Cerebellar nuclear complex (tissue), 1 donor: ENCODE results near the gene HGF.
"Not testable (repeated sequence)": the region's sequence is repeated elsewhere in the genome, so short reads cannot be mapped to it uniquely, and the experiment has no call there.

Experiments
- DNase-seq, 2 experiments: peaks; one replicate each; lab custom pipeline; 2025; lab: John Stamatoyannopoulos, UW

The HGF gene

DNA sequence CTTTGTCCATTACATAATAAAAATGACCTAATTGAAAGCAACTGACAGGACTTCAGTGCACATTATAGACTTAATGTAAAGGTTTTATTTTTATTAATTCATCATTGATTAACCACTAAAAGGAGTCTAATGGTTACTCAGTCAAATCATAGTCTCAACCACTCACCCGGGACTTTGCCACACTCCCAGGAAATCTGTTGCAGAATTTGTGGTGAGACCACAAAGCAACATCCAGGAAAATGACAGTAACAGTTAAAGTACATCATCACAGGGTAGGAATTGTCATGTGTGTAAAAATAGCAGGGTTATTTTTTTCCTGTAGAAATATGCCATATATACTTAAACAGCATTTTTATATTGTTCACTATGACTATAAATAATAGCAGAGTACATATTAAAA lies 6.3 kb upstream of the HGF start:
- no peak for DNase-seq

DNA sequence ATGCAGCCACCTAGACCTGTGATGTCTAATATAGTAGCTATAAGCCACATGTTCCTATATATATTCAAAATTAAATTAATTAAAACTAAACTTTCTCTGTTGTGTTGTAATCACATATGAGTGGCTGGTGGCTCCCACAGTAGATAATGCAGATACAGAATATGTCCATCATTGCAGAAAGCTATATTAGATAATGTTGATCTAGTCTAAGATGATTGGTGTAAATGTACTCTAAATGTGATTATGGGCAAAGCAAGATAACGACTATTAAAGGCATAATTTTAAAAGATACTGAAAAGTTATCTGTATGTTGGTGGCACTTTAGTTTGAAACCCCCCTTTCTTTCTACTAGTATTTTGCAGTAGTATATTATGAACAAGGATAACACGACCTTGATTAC lies 5.7 kb upstream of the HGF start:
- DNase-seq, result no peak

DNA sequence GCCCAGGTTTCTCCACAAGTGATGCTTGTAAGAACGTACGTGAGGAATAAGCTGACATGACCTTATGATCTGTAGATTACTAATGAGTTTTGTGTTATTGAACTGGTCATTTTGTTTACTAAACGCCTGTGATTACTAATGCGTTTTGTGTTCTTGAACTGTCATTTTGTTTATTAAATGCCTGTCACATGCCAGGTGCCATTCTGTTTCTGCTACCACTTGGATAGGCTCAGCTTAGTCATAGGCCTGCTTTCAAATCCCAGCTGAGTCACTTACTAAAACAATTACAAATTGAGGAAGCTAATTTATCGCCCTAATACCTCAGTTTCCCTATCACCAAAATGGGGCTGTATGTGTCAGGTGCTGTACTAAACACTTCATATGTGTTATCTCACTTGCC lies 4.7 kb upstream of the HGF start:
- DNase-seq, result no peak

DNA sequence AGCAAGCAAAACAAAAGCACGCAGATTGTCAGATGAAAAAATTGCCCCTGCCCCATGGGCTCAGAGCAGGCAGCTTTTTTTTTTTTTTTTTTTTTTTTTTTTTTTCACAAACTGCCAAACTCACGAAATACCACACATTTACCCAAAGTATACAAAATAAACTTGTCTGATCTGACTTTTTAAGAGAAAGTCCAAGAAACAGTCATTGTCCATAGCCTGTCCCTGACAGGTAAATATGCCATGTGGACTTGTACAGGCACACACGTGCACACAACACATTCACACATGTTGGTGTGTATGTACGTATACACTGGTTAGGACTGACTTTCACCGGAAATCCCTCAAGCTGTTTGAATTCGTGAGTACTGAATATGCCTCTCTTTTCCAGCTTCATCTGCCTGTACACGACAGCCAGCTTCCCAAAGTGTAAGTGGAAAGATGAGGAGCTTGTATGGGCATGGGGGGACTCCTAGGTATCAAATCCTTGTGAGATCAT lies 929 bp upstream of the HGF start:
- DNase-seq, result no peak

DNA sequence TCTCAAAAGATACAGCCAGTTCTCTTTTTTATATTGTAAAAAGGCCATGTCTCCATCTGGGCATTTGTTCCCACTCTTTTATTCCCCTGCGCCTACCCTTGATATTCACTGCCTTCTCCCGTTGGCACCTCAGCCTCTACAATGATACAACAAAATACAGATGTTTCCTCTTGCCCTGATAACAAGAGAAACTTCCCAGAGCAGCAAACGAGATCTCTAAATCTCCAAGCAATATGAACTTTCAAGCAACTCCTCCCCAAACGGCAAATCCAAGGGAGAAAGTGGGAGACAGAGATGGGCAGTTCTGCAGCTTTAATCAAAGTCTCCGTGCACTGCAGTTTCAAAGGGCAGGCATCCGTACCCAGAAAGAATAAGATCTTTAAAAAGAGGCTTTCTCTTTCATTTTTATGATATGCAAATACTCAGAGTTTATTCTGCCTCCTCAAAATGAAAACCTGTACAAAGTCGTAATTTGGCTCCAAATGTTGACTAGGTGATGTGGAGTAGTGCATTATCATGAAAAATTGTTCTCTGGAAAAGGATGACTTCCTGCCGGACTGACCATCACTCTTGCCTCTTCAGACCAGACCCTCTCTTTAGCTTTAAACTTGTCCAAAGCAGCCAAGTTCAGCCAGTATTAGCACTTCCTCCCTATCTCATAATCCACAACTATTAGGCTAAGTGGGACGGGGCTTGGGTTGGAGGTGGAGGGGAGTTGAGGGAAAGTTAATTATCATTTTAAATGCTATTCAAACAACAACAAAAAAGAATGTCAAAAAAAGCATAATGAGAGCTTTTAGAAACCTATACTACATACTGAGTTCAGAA lies 682 bp downstream of the HGF start:
- no peak for DNase-seq

DNA sequence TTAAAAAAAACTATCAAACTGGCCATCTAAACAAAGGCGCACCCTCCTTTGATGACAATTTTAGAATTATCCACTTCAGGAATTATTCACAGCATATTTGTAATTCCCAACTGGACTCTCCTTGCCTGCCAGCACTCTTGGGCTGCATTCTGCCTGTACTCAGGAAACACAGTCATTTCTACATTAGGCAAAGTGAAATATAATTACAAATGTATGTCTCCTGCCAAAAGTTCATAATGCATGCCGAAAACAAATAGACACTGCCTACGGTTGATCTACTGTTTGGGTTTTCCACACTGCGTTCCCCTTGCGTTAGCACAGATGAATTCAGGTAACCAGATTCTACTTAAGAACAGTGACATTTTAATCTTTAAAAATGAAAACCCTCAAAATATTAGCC lies 1.9 kb downstream of the HGF start:
- no peak for DNase-seq

DNA sequence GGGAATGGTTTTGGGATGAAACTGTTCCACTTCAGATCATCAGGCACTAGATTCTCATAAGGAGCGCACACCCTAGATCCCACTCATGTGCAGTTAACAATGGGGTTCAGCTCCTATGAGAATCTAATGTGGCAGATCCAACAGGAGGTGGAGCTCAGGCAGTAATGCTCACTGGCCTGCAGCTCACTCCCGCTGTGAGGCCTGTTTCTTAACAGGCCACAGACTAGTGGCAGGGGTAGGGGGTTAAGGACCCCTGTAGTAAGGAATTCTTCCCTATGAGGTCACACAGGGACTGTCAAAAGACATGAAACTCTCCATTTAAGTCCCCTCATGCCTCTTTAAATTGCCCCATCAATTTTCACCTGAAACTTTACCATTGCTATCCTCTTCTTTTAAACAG lies 8.0 kb downstream of the HGF start:
- no peak for DNase-seq

DNA sequence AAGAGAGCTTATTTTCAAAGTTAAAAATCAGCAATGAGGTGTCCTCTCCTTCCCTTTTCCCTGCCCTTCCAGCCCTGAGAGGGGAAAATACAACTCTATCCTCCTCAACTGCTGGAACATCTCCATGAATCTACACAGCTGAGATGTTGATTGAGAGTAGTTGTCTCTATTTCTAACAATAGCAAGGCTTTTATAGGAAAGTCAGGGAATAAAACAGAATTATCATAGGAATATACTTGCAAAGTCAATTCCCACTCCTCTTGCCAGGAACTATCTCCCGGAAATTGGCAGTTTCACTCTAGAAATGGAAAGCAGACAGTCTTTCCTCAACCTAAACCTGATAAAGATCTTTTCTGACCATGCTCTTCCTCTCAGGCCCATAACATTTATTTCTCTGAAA lies 8.8 kb downstream of the HGF start:
- no peak for DNase-seq

DNA sequence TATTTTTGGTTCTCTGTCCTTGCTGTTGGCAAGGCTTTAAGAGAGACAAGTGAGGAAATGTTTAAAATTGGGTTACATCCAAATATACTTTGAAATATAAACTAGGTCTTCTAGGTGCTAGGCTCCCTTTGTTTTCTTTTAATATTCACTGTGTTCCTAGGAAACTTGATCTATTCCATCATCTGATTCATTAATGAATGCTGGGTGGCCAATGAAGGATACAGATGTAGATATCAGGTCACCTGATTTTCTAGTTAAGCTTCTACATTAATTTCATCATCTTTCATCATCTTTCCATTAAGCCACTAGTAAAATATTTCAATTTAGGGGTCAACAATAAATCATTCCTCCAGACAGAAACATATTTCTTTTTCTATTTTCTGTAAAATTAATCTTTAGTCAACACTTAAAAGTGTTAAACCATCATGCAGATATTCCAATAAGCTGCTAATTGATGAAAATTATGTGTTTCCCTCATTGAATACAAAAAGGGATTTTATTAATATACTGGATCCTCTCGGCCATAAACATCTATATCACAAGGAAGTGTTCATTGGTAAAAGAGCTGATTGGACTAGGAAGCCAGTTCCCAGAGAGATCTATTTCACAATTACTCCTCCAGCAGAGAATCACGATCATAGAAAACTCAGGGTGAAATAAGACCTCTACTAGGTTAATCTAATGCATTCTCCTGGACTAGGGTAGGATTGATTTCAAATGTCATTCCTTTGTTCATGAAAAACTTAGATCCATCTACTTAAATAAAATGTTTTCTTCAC lies 14.7 kb downstream of the HGF start:
- DNase-seq, result no peak

DNA sequence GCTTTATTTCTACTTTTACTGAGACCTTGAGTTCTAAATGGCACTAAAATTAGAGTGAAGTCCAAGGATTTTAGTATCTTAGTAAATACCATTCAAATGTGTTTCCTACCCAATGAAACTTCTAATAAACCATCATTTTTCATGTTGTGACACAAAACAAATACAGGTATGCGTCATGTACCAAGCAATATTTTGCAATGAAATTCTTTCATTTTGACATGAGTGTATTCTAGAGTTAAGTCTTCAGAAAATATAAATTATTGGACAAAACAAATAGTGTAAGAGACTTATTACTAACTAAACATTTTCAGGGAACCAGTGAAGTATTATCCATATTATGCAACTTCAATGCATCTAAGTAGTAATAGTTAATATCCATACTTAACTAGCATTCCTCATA lies 16.5 kb downstream of the HGF start:
- DNase-seq, result no peak

DNA sequence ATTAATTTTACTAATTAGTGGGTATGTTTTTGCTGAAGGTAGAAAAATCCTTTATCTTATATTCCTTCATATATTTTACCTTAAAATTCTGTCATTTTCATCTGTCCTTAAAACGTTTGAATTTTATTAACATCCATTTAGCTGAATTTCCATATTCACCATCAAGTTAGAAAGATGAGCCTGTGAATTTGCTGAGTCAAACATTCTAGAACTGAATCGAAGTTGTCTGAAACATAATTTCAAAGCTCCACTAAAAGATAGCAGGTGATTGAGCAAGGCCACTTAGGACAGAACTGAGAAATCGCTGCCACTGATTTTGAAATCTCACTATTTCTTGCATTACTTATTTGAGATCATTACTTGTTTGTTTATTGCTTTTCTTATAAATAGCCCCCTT lies 17.5 kb downstream of the HGF start:
- DNase-seq, result no peak

DNA sequence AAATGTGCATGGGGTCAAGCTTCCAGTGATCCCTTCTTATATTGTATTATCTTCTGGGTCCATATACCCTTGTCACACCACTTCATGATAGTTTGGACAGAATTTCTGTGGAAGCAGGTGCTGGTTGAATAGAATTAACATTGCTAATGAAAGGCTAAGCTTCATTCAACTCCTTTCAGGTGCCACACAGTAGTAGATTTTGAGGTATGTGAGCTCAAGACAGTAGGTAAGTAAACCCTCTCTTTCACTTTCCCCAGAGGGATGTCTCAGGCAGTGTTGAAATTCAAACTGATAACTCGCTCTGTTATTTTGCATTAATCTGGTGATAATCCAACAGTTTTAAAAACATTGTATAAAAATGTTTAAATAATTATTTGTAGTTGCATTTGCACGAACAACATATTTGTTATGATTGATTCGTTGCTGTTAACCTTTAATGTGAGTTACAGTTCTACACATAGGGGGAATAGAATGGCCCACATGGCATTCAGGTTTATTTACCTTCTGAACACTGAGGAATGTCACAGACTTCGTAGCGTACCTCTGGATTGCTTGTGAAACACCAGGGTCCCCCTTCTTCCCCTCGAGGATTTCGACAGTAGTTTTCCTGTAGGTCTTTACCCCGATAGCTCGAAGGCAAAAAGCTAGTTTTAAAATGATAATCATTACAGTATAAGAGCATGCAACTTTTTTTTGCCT lies 18.1 kb downstream of the HGF start:
- DNase-seq, result no peak

DNA sequence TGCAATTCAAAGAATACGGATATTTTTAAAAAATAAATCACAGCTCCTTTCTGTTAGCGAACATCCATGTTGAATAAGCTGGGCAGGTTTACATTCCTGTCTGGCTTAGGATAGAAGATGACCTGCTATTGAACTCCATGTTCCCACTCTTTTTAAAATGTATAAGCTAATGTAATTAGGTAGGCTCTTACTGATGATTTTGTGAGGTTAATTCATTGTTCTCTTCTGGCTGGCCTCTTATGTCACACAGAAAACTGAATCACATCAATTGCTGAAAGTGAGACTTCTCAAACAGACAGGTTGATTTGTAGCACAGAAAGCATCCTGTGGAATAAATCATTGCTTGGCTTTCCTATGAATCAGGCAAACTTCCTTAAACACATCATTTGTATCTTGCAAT lies 24.2 kb downstream of the HGF start:
- no peak for DNase-seq

DNA sequence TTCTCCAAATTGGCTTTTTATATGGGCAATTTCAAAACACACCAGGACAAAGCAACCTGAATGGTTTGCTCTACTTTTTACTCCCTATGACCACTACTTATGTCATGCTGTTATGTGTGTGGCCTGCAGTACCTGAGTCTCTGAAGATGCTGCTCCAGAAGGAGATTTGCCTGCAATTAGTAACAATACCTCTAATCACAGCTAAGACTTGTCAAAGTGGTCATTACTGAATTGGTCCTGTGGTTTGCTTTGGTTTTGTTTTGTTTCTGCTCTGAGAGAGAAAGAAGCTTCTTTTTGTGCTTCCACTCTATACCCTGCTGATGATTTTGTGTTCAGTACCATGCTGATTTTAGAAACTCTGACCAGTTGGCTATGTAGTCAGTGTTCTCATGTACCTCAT lies 25.5 kb downstream of the HGF start:
- DNase-seq, result no peak

DNA sequence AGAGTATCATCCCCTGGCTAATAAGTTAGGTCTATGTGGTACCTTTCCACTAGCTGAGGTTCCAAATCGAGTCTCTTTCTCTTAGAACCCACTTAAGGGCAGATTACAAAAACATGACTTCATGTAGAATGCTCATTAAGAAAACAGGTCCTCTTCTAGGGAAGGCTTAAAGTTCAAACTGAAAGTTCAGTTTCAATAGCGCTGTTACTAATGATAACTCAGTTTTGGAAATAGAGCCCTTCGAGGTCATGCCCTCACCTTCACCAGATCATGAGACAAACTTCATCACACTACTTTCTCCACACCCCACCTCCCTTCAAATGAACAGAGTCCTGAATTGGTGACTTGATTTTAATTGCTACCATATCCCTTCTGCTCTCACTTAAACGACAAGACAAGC lies 26.2 kb downstream of the HGF start:
- no peak for DNase-seq

DNA sequence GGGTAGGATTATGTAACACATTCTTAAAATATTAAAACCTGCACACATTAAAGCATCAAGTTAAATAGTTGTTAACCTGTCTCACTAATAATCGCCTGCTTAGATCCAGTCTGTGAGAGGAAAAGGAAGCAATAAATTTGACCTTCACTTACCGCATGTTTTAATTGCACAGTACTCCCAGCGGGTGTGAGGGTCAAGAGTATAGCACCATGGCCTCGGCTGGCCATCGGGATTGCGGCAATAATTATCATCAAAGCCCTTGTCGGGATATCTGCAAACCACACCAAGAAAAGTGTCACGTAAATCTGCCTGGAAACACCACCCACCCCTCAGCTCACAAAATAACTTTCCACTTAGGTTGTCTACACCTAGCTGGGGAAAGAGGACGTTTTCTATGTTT lies 26.6 kb downstream of the HGF start:
- DNase-seq, result no peak

DNA sequence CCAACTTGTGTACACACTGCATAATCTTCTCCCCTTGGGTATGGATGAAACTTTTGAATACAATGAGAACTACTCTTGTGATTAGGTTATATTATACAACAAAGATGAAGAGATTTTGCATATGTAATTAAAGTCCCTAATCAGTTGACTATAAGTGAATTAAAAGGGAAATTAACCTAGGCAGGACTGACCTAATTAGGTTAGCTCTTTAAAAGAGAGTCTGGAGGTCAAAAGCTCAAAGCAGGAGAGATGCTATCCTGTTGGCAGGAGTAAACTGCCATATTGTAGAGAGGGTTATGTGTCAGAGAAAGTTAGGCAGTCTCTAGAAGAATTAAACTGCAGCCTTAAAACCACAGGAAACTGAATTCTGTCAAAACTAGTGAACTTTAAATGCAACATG lies 29.4 kb downstream of the HGF start:
- DNase-seq, result no peak

DNA sequence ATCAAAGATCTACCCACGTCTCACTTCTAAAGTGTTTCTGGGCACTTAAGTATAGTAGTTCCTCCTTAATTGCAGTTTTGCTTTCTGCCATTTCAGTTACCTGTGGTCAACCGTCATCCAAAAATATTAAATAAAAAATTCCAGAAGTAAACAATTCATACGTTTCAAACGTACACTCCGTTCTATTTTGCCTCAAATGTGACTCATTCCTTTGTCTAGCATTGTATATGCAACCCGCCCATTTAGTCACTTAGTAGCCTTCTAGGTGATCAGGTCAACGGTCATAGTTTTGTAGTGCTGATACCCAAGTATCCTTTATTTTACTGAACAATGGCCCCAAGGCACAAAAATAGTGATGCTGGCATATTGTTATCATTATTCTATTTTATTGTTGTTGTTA lies 33.8 kb downstream of the HGF start:
- DNase-seq, result no peak

DNA sequence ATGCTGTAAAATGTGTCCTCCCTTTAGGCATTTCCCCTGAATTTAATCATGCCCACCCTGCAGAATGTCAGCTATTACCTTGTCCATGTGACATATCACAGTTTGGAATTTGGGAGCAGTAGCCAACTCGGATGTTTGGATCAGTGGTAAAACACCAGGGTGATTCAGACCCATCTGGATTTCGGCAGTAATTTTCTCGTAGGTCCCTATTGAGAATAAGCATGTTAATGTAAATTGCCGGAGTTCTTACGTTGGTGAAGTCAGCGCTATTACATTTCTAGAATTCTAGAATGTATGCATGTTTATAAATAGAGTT lies 44.1 kb downstream of the HGF start:
- no peak for DNase-seq

DNA sequence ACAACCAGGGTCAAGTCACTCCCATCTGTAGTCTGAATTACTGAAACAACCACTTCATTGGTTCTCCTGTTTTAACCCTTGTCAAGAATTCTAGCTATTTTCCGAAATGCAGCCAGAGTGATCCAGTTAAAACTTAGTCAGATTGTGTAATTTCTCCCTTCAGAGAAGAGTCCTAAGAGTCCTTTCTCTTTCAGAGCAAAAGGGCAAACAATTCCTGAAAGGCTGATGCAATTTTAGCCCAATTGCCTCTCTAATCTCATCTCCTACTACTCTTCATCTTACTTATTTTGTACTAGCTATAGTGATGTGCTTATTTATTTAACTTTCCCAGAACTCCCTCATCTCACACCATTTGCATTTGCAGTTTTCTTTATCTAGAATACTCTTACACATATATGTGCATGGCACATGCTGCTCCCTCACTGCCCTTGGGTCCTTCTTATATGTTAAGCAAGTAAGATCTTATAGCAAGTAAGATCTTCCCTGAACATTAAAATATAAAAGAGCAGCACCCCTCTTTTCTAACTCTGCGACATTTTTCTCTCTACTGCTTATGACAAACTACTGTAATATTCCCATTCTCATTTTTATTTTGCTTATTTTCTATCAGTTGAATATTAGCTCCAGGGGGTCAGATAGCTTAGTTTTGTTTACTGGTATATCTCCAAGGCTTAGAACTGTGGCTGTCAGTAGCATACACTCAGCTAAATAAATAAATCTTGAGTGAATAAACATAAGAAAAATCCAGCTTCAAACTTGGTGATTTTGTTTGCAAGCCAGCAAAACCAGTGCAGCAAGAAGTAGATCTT lies 44.6 kb downstream of the HGF start:
- no peak for DNase-seq

DNA sequence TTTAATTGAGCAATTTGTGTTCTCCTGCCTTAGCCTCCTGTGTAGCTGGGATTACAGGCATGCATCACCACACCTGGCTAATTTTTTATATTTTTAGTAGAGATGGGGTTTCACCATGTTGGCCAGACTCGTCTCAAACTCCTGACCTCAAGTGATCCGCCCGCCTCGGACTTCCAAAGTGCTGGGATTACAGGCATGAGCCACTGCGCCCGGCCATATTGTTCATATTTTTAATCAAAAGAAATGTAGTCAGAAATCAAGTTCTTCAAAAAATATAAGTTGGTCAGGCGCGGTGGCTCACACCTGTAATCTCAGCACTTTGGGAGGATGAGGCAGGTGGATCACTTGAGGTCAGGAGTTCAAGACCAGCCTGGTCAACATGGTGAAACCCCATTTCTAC lies 47.6 kb downstream of the HGF start:
- DNase-seq, result not testable (repeated sequence)

DNA sequence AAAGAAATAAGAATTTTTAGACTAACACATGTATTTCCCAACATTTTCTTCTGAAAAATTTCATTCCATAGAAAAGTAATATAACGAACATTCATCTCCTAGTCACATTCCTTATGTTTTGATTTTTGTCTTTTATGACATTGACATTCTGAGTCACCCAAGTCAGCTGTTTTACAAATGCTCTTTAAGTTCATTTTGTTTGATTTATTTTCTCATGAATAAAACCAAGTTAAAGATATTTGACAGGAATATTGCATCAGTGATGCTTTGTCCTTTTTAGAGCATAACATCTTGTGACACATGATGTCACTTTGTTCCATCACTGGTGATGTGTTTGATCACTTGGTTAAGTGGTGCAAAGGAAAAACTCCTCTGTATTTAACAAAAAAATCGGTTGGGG lies 48.4 kb downstream of the HGF start:
- DNase-seq, result no peak
